SU-DHL-6 (cell line): Measurements from ENCODE around the gene CMTM7.

ENCODE experiments used
- H2AFZ ChIP-seq: fragments of 200-600 bp; sonication (generic); 2 replicates; pipeline ENCODE4 v1.6.1; 2014; ENCODE audit warnings: low read depth, mild to moderate bottlenecking, moderate library complexity, mixed read lengths, antibody characterized with exemption, low read length; ENCODE audit not compliant: severe bottlenecking
- H3F3A ChIP-seq: fragments of 200-600 bp; shearing (Covaris generic); 2 replicates; pipeline ENCODE4 v1.6.0; 2016; ENCODE audit warnings: antibody characterized with exemption, mild to moderate bottlenecking; ENCODE audit not compliant: insufficient read depth
- H3K27ac ChIP-seq: fragments of 200-600 bp; sonication (generic); 2 replicates; pipeline ENCODE4 v1.5.1; 2016; ENCODE audit warnings: low read depth, mild to moderate bottlenecking, low read length, moderate library complexity, mixed read lengths
- H3K27me3 ChIP-seq: fragments of 200-600 bp; sonication (generic), shearing (Covaris generic); 2 replicates; pipeline ENCODE4 v1.6.0; 2014; ENCODE audit warnings: mild to moderate bottlenecking, low read length
- H3K36me3 ChIP-seq: fragments of 200-600 bp; sonication (generic); 2 replicates; pipeline ENCODE4 v1.6.1; 2014; ENCODE audit warnings: mild to moderate bottlenecking, low read length, mixed read lengths
- H3K4me2 ChIP-seq: fragments of 300-600, 200-600 bp; shearing (Covaris generic), sonication (generic); 2 replicates; pipeline ENCODE4 v1.6.0; 2014; ENCODE audit warnings: low read length, low read depth, mild to moderate bottlenecking; ENCODE audit not compliant: poor library complexity, severe bottlenecking
- H3K4me3 ChIP-seq: fragments of 200-600 bp; sonication (generic); 2 replicates; pipeline ENCODE4 v1.5.1; 2014; ENCODE audit warnings: antibody characterized with exemption, low read length, mild to moderate bottlenecking, mixed read lengths; ENCODE audit not compliant: insufficient read depth, poor library complexity, severe bottlenecking
- H3K79me2 ChIP-seq: fragments of 200-600 bp; sonication (generic); 2 replicates; pipeline ENCODE4 v1.6.1; 2014; ENCODE audit warnings: mild to moderate bottlenecking, low read length, moderate library complexity; ENCODE audit not compliant: insufficient read depth
- H3K9ac ChIP-seq: fragments of 200-600 bp; sonication (generic); 2 replicates; pipeline ENCODE4 v1.7.0; 2014; ENCODE audit warnings: mild to moderate bottlenecking, low read length
- H3K9me2 ChIP-seq: fragments of 200-600 bp; sonication (generic); replicated peaks from 2 replicates; pipeline ENCODE4 v1.6.1; 2014; ENCODE audit warnings: low read length; ENCODE audit not compliant: insufficient read depth
- H3K9me3 ChIP-seq: fragments of 200-600 bp; sonication (generic); 2 replicates; pipeline ENCODE4 v1.6.1; 2014; ENCODE audit warnings: low read length, mixed read lengths; ENCODE audit not compliant: insufficient read depth
- H4K20me1 ChIP-seq: fragments of 200-600 bp; sonication (generic); 2 replicates; pipeline ENCODE4 v1.6.1; 2014; ENCODE audit warnings: low read depth, mild to moderate bottlenecking, antibody characterized with exemption, low read length, moderate library complexity, mixed read lengths
- EZH2phosphoT487 ChIP-seq: fragments of 200-600 bp; sonication (generic), shearing (Covaris generic); conservative IDR thresholded peaks from 2 replicates; pipeline ENCODE4 v1.6.1; 2018; ENCODE audit warnings: mild to moderate bottlenecking, antibody characterized with exemption, low read length, moderate library complexity, mixed read lengths
- TF ChIP-seq, protein P1 (sequence below): fragments of 200-600 bp; sonication (generic); IDR thresholded peaks from one replicate; pipeline ENCODE4 v1.5.1; 2017; ENCODE audit warnings: antibody characterized with exemption, mild to moderate bottlenecking, low read length, moderate library complexity; ENCODE audit not compliant: insufficient read depth, poor library complexity, severe bottlenecking

Gene CMTM7

DNA sequence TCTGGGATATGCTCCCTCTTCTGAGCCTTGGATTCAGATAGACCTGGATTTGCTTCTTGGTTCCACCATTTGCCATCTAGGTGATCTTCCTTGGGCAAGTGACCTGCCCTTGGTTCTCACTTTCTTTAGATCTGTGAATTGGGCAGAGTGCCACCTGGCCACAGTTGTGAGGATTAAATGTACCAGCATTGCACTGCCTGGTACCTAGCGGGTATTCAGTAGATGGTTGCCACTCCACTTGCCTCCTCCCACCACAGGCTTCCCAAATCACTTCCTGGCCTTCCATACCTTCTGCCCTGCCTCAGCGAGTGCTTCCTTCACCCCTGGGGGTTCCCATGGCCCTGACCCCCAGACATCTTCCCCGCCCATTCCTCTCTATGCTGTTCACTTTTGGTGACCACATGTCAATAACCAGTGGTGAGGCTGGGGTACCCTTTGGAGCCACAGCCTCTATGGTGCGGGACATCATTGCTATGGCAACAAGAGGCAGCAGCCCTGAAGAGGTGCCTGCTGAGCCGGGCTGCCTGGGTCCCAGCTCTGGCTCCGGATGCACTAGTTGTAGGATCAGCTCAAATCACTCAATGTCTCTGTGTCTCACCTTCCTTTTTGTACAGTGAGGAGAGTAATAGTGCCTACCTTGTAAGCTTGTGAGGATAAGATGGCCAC lies 40.5 kb downstream of the CMTM7 start:
- H4K20me1 ChIP-seq = no peaks in the 10 kb centered on the region
- no peaks in the 10 kb centered on the region for H3K9me3 ChIP-seq

DNA sequence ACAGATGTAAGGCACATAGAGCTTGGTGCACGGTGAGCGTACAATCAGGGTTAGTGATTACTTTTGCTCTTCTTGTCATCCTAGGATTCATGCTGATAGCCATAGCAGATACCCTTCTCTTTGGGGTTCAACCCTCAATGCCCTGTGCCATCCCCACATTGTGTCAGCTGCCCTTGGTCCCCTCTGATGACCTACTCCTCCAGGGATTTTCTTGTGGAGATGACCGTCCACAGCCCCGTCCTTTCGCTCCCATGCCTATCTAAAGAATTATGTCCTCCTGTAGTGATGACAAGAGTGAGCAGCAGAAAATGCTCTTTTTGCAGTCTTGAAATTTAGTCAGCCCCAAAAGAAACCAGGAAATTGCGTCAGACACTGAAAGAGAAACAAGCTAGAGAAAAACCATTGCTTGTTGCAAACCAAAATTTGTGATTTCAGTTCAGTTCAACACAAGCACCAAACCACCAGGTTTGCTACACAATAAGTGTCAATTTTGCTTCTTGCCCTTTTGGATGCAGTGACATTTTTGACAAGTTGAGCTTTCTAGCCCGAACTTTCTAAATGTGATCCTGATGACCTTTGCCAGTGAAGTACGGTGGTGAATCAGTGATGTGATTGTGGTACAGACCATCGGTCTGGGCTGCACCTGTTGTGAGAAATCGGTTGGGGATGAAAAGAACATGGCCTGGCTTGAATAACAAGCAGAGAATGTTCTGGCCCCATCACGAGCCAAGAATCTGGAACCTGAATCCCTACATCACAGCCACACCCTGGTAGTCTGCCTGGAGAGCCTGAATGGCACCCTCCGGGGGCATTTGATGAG lies 41.3 kb downstream of the CMTM7 start:
- Histone ChIP-seq H3K27ac (no peak overlapping the region), H3K36me3 (no peaks in the 10 kb centered on the region), H3K9me2 (no peaks in the 10 kb centered on the region), H3K9me3 (no peaks in the 10 kb centered on the region), H3F3A (no peaks in the 10 kb centered on the region), H2AFZ (no peak overlapping the region), H3K79me2 (no peaks in the 10 kb centered on the region), H3K4me2 (no peak overlapping the region), H3K27me3 (no peaks in the 10 kb centered on the region), H3K4me3 (no peak overlapping the region), H3K9ac (no peak overlapping the region), H4K20me1 (no peaks in the 10 kb centered on the region)
- TF ChIP-seq, protein P1, sequence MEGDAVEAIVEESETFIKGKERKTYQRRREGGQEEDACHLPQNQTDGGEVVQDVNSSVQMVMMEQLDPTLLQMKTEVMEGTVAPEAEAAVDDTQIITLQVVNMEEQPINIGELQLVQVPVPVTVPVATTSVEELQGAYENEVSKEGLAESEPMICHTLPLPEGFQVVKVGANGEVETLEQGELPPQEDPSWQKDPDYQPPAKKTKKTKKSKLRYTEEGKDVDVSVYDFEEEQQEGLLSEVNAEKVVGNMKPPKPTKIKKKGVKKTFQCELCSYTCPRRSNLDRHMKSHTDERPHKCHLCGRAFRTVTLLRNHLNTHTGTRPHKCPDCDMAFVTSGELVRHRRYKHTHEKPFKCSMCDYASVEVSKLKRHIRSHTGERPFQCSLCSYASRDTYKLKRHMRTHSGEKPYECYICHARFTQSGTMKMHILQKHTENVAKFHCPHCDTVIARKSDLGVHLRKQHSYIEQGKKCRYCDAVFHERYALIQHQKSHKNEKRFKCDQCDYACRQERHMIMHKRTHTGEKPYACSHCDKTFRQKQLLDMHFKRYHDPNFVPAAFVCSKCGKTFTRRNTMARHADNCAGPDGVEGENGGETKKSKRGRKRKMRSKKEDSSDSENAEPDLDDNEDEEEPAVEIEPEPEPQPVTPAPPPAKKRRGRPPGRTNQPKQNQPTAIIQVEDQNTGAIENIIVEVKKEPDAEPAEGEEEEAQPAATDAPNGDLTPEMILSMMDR = no peak

More for the DNA sequence above, 40.5 kb downstream of the CMTM7 start:
- Histone ChIP-seq H3K27me3 (no peaks in the 10 kb centered on the region), H3K27ac (no peak overlapping the region), H3K4me2 (no peak overlapping the region), H3K36me3 (no peaks in the 10 kb centered on the region), H3F3A (no peaks in the 10 kb centered on the region), H3K9ac (no peak overlapping the region), H3K4me3 (no peak overlapping the region), H3K9me2 (no peaks in the 10 kb centered on the region), H2AFZ (no peak overlapping the region), H3K79me2 (no peaks in the 10 kb centered on the region)
- TF ChIP-seq EZH2phosphoT487 = no peak
- TF ChIP-seq, protein P1 = no peak

DNA sequence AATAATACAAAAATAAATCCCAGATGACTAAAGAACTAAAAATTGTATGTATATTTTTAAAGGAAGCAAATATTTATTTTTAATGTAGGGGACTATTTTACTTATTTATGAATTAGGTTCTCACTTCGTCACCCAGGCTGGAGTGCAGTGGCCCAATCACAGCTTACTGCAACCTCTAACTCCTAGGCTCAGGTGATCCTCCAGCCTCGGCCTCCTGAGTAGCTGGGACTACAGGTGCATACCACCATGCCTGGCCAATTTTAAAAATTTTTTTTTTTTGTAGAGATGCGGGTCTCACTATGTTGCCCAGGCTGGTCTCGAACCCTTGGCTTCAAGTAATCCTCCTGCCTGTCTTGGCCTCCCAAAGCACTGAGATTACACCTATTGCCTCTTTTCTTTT lies 42.6 kb downstream of the CMTM7 start:
- Histone ChIP-seq H3K4me2 (no peak overlapping the region), H3K9me2 (no peaks in the 10 kb centered on the region), H3K9ac (no peak overlapping the region), H3K9me3 (no peaks in the 10 kb centered on the region), H3K27ac (no peak overlapping the region), H2AFZ (no peak overlapping the region), H3K36me3 (no peaks in the 10 kb centered on the region), H3F3A (no peaks in the 10 kb centered on the region), H3K27me3 (no peaks in the 10 kb centered on the region), H3K4me3 (no peak overlapping the region), H4K20me1 (no peaks in the 10 kb centered on the region), H3K79me2 (no peaks in the 10 kb centered on the region)
- TF ChIP-seq EZH2phosphoT487 = no peak
- TF ChIP-seq, protein P1 = no peak
